ENCODE measurements around the gene CASP7.

DNA sequence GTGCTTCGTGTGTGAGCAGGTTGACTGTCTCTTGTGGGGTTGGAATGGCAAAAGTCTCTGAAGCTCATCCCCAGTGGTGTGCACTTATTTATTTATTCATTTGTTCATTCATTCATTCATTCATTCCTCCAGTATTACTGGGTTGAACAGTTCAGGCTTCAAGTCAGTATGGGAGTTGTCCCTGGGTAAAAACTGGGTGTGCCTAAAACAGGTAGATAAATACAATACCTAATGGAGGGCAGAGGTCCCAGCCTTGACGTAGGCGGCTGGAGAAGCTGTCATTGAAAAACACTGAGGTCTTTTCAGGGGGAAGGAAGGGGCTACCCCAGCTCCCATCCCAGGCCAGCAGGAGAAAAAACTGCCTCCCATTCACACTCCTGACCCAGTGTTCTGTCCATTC is 11.0 kb downstream of the CASP7 start:
- TF ChIP-seq CTCF (IDR thresholded peaks at IDR 0.05), result no peak
- TF ChIP-seq FOXK1 (CRISPR knock-in tag; IDR thresholded peaks at IDR 0.05), result no peak
- no peak for TF ChIP-seq GABPB1 (CRISPR knock-in tag; IDR thresholded peaks at IDR 0.05)
